ENCODE data around the gene DAPL1.

GRCh38 chr2:158766524-158766923, 28.6 kb upstream of the DAPL1 start:
- TF ChIP-seq CTCF (IDR thresholded peaks at IDR 0.05), result no peak
- no peak for TF ChIP-seq POLR2A (IDR thresholded peaks at IDR 0.05)

Data from right lobe of liver (tissue), 4 donors.